RCC 7860 (cell line): ENCODE results near the gene CXCL16.

ENCODE experiments used
- DNase-seq: peaks from one replicate; pipeline ENCODE4 v3.0.0-alpha.2; 2015; ENCODE audit warnings: low spot score
- FAIRE-seq: peaks from 2 replicates; lab custom pipeline; 2012; peaks lifted over from hg19 to GRCh38; lab: Jason Lieb, UNC

CXCL16 gene

DNA sequence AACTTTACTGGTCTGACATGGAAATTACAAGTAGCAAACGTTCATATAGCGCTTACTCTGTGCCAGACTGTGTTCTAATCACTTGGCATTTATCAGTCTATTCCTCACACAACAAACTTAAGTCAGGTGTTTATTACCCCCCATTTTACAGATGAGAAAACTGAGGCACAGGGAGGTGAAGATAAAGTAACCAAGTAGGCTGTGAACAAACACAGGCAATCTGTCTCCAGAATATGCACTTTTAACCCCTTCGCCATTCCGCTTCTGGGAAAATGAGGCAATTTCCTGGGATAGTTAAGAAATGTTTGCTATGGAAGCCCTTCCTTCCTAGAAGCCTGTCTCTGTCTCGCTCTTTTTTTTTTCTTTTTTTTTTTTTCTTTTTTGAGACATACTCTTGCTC is 12.2 kb upstream of the CXCL16 start:
- no peak for FAIRE-seq
- no peak for DNase-seq

DNA sequence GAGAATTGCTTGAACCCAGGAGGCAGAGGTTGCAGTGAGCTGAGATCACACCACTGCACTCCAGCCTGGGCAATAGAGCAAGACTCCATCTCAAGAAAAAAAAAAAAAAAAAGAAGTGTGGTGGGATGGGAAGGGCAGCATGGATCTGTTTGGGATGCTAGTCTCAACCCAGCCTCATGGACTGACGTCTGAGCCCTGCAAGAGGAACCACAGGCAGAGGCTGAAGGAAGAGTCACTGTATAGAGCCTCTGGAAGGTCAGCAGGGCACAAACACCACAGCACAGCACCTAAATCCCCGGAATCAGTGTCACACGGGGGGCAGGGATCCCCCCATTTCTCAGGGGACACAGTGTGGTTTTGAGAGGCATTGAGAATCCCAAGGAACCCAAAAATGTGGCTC is 10.9 kb upstream of the CXCL16 start:
- FAIRE-seq (no peak), DNase-seq (no peak)

DNA sequence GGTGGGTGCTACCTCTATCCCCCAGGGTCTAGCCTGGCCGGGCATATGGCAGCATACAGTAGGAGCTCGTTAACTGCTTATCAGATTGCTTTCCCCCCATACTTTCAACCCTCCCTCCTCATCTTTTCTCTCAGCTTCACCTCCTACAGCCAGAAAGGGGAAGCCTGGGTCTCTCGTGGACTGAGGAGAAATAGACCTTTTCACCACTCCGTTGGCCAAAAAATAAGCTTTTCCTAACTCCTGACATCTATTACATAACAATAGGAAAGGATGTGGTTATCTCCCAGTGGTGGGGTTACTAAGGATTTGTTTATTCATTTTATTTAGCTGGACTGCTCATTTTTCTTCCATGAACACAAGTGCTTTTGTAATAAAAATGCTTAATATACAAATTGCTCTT is 9.0 kb upstream of the CXCL16 start:
- no peak for FAIRE-seq
- no peak for DNase-seq

DNA sequence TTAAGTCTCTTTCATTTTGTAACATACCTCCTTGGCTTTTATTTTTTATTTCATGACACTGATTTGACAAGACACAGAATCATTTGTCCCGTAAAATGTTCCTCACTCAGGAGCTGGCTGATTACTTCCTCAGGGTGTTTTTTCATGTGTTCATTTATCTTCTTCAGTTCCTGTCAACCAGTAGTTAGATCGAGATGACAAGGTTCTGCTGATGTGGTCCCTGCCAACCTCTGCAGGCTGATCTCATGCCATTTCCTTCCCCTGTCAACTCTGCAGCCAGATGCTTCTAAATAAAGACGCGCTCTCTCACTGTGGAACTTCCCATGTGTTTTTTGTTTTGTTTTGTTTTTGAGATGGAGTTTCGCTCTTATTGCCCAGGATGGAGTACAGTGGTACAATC is 8.1 kb upstream of the CXCL16 start:
- DNase-seq, result no peak
- FAIRE-seq, result no peak

DNA sequence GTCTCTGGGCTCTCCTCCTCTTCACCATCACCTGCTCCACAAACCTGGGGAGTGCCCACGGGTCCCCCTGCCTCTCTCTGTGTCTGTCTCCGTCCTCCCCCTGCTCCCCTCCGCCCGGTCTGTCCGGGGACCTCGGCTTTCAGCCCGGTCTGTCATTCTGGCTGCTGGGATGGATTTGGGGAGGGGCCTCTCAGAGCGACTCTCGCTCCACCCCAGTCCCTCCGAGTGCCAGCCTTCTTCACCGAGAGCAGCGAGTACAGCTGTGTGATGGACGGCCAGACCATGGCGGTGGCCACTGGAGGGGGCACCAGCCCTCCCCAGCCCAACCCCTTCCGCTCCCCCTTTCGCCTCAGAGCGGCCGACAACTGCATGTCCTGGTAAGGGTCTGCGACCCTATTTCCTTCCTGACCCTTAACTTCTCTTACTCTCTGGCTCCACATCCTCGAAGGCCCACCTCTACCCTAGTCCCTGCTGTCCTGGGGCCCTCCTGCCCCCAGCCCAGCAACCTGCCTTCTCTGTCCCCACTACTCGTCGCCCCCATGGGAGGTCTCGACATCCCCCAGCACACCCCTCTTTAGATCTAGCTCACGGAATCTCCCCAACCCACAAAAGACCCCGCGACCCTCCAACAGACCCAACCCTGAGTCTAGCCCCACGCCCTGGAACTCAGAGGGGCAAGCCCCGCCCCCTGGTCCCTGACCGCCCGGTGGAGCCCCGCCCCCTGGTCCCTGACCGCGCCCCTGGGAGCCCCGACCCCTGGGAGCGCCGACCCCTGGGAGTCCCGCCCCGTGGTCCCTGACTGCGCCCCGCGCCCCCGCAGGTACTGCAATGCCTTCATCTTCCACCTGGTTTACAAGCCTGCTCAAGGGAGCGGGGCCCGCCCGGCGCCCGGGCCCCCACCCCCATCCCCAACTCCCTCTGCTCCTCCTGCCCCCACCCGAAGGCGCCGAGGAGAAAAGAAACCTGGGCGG is 5.6 kb upstream of the CXCL16 start:
- no peak for DNase-seq
- no peak for FAIRE-seq

DNA sequence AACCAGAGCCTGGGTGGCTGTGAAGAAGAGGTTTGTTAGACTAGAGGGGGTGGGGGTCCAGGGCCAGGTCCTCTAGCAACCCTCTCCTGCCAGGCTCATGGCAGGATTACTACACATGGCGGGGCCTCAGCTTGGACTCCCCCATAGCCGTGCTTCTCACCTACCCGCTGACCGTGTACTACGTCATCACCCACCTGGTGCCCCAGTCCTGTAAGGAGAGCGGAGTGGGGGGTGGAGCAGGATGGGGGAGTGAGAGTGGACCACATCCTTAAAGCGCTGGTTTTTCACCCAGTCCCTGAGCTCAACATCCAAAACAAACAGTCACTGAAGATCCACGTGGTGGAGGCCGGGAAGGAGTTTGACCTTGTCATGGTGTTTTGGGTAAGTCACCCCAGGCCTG is 4.2 kb upstream of the CXCL16 start:
- DNase-seq (no peak), FAIRE-seq (no peak)

DNA sequence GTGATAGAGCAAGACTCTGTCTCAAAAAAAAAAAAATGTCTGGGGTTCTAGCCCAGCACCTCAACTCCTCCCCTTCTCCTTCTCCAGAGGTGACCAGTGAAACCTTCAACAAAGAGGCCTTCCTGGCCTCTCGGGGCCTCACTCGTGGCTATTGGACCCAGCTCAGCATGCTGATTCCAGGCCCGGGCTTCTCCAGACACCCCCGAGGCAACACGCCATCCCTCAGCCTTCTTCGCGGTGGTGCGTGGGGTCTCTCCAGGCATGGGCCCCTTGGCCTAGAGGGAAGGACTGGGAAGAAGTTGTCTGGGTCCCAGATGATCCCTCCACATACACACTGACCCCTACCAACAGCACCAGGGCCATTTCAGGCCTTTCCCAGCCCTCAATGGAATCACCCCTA is 3.5 kb upstream of the CXCL16 start:
- FAIRE-seq (no peak), DNase-seq (no peak)

DNA sequence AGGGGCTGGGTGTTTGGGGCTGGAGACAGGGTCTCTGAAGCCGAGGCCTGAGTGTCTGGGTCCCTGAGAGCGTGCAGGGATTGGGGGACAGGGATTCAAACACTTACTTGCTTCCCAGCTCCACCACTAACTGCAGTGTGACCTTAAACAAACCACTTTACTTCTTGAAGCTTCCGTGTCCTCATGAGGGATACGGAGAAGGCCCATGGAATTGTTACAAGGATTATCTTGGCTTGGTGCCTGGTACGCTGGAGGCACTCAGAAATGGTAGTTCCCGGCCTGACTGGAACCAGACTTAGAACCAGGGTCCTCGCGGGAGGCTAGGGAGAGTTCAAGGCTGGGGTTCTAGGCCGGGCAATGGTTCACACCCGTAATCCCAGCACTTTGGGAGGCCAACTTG is 2.9 kb upstream of the CXCL16 start:
- FAIRE-seq, result no peak

DNA sequence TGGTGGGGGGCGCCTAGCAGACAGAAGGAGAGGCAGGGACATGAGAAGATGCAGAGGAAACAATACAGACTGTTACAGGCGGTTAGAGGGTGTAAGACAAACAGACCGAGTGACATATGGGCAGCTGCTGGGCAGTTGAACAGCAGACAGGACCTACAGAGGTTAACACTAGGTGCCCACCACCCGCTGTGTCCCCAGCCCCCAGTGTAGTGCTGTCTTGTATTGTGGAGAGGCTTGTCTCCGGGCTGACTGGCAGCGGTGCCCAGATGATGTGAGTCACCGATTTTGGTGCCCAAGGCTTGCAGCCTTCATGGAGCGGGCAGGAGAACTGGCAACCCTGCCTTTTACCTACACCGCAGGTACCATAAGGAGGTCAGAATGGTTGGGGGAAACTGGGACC is 2.4 kb upstream of the CXCL16 start:
- DNase-seq (no peak), FAIRE-seq (no peak)

More for the DNA sequence above, 2.9 kb upstream of the CXCL16 start:
- DNase-seq, result no peak

DNA sequence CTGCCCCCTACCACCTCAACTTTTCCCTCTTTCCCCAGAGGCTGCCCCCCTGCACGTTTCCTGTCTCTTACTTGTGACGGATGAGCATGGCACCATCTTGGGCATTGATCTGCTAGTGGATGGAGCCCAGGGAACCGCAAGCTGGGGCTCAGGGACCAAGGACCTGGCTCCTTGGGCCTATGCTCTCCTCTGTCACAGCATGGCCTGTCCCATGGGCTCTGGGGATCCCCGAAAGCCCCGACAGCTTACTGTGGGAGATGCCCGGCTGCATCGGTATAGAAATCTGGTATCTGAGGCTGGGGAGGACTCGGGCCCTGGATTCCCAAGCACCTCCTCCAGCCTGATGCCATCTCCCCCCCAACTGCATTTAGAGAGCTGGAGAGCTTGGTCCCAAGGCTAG is 1.8 kb upstream of the CXCL16 start:
- no peak for DNase-seq
- no peak for FAIRE-seq

DNA sequence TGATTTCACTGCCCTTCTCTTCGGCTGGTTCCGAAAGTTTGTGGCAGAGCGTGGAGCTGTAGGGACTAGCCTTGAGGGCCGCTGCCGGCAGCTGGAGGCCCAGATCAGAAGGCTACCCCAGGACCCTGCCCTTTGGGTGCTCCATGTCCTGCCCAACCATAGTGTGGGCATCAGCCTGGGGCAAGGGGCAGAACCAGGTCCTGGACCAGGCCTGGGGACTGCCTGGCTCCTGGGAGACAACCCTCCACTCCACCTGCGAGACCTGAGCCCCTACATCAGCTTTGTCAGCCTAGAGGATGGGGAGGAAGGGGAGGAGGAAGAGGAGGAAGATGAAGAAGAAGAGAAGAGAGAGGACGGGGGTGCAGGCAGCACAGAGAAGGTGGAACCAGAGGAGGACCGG is 856 bp upstream of the CXCL16 start:
- no peak for FAIRE-seq
- DNase-seq, result no peak

DNA sequence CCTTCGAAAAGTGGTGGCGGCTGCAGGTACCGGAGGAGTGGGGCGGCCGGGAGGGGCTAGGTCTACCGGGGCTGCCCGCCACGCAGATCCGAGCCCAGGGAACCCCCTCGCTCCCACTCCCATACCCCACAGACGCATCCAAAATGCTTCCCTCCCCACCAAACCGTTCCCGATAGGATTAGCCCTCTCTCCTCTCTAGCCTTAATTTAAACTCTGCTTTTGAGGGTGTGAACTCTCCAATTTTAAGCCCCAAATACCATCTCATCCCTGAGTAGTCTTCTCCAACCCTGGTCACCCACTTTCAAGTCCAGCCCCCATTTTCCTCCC is 260 bp upstream of the CXCL16 start:
- DNase-seq, result no peak
- FAIRE-seq, result no peak

DNA sequence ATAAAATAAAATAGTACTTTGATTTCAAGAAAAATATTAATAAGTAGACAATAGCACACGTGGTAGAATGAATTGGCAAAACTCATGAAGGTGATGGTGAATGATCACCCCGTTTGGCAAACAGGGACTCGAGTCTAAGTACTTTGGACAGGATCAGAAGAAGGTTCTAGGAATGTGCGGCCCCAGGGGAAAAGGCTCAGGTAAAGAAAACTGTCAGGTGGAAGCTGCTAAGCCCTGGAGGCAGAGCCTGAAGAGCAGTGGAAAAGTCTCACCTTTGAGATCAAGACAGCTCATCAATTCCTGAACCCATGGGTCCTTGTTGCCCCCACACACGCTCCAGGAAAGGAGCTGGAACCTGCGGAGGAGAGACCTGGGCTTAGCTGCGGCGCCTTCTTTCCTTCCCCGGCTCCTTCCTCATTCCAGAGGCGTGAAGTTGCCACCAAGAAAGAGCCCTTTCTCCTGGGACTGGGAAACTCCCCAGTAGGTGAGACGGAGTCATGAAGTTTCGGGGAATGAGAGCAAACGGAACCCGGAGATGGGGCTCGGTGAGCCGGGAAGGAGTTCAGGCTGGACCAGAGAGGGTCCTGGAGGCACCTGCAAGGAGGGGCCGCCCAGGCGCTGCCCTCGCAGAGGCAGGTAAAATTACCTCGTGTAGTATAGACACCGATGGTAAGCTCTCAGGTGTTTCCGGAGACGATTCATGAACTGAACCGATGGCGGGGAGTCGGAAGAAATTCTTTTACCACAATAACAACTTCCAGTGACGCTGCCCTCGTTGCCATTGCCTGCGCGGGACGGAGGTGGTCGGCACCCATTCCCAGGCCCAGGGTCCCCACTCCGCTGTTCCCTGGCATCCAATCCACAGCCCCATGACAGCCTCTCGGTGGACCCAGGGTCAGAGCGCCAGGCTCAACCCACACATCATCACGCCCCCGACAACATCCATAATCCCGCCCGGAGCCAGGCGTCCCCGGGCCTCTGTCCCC is 1.3 kb downstream of the CXCL16 start:
- no peak for DNase-seq
- FAIRE-seq, result no peak

DNA sequence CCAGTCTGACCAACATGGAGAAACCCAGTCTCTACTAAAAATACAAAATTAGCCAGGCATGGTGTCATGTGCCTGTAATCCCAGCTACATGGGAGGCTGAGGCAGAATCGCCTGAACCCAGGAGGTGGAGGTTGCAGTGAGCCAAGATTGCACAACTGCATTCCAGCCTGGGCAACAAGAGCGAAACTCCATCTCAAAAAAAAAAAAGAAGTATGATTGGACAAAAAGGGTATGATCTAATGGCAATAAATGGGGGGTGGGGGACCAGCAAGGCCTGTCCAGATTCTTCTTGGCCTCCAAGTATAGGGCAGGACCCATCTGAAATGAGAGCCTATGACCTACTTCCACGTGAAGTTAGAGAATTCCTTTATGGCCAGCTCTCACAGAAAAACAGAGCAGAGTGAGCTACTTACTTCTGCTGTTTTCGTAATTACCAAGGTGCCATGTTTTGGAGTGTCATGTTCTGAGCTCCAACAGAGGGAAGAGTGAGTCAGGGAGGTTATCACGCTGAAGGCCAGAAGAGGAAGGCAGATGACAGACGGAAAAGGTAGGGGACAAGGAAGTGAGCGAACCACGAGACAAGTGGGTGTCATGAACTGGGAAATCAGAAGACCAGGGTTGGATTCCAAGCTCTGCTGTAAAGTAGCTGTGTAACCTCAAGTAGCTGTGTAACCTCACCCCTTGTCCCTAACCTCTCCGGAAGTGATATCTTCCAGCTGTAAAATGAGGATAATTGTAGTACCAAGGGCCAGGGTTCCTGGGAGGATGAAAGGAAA is 3.7 kb downstream of the CXCL16 start:
- FAIRE-seq, result no peak

DNA sequence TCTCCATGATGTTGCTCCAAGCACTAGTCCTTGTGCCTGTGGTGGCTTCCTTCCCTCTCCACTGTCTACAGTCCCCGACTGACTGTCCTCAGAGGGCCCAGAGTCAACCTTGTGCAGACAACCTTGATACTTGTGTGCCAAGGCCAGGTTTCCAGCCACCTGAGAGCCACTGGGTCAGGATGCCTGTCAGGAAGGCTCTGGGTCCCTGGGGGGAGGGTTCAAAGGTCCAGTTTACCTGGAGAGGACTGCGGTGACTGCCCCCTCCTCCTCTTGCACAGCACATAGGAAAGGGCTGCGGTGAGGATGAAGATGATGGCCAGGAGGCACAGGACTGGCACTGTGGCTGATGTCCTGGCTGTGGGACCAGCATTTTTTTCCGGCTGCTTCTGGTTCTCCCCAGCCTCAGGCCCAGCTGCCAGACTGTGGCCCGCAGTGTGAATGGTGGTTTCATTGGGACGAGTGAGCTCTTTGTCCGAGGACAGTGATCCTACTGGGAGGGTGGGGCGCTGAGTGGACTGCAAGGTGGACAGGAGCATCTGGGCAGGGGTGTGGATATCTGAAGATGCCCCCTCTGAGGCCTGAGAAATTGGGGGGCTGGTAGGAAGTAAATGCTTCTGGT is 4.8 kb downstream of the CXCL16 start:
- FAIRE-seq (no peak), DNase-seq (no peak)

More for the DNA sequence above, 3.7 kb downstream of the CXCL16 start:
- no peak for DNase-seq

DNA sequence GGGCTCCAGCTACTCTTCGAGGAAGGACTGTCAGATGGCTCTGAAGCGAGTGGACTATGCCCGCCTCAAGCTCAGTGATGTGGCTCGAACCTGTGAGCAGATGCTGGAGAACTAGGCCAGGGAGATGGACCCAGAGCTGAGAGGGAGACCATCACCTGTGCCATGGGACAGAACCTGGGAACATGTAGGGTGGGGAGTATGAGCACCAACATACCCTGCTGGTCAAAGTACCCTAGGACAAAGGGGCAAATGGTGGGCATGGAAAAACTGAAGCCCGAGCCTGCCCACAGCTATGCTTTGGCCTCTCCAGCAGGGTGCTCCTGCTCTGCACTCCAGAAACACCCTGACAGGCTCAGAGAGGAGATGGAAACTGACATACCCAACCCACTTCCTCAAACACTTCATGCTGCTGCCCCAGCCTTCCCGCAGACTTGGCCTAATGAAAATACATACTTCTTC is 6.6 kb downstream of the CXCL16 start:
- FAIRE-seq (no peak), DNase-seq (no peak)

DNA sequence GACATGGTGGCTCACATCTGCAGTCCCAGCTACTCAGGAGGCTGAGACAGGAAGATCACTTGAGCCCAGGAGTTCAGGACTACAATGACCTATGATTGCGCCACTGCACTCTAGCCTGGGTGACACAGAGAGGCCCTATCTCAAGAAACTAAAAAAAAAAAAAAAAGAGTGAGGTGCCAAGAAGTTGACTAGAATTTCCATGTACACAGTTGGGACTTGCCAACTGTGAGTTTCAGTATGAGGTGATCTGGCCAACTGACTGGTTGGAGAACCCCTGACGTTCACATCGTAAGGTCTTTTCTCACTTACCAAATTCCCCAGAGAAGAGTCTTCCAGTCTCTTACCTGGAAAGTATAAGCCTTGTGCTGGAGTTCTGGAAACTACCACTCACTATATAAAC is 11.6 kb downstream of the CXCL16 start:
- DNase-seq, result no peak
- FAIRE-seq, result no peak

DNA sequence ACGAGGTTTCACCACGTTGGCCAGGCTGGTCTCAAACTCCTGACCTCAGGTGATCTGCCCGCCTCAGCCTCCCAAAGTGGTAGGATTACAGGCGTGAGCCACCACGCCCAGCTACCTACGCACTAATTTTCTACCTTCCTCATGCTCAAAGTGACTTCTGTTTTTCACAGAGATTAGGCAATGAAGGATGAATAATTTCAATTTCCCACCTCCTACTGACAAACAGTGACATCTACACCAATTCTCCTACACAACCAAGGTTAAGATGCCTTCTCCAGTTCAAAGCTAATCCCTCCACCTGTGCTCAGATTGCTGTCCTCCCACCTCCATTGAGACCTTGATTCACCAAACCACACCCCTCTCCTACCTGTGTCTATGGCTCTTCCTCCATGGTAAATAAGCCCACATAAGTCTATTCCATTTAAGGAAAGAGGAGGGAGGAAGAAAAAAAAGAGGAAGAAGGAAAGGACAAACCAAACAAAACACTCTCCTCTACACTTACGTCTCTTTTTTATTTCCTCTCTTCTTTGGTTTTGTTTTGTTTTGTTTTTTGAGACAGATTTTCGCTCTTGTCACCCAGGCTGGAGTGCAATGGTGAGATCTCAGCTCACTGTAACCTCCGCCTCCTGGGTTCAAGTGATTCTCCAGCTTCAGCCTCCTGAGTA is 13.9 kb downstream of the CXCL16 start:
- no peak for FAIRE-seq
- DNase-seq, result no peak

DNA sequence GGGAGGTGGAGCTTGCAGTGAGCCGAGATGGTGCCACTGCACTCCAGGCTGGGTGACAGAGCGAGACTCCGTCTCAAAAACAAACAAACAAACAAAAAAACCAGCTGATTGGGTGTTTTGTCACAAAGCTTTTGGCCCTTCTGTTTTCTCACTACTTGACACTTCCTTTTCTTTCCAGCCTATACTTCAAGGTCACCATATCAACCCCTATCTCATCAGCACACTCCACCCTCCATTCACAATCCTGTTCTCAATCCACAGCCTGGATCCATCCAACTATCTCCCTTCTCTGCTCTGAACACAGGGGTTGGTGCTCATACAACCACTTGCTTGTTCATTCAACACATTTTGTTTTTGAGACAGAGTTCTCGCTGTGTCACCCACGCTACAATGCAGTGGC is 15.1 kb downstream of the CXCL16 start:
- no peak for FAIRE-seq
- DNase-seq, result no peak

DNA sequence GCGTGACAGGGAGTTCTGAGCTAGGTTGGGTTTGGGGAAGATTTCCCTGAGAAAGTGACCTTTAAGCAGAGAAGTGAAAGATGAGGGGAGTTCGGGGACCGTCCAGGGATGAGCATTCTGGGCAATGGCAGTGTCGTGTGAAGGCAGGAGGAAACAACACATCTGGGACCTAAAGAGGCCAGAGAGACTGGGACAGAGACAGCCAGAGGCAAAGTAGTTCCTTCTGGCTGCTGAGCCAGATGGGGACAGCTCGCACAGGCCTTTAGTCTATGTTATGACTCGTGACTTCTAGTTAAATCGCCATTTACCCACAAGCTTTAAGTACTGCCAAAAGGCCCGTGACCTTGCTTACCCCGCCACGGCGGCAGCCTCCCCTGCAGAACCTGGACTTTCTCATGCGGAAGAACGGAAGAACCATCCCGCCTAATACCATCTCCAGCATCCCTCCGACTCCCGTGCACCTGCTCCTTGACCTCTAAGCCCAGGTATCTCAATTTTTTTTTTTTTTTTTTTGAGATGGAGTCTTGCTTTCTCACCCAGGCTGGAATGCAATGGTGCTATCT is 17.0 kb downstream of the CXCL16 start:
- no peak for FAIRE-seq
- DNase-seq, result no peak
